GM21737 (cell line): ENCODE results near the gene KCTD3.

Experiments used
- ATAC-seq: cut with Tn5 transposase; IDR thresholded peaks from one replicate; pipeline ENCODE4 v1.9.1; 2021; ENCODE audit warnings: mild to moderate bottlenecking, moderate library complexity; ENCODE audit not compliant: unreplicated experiment

Gene KCTD3

DNA sequence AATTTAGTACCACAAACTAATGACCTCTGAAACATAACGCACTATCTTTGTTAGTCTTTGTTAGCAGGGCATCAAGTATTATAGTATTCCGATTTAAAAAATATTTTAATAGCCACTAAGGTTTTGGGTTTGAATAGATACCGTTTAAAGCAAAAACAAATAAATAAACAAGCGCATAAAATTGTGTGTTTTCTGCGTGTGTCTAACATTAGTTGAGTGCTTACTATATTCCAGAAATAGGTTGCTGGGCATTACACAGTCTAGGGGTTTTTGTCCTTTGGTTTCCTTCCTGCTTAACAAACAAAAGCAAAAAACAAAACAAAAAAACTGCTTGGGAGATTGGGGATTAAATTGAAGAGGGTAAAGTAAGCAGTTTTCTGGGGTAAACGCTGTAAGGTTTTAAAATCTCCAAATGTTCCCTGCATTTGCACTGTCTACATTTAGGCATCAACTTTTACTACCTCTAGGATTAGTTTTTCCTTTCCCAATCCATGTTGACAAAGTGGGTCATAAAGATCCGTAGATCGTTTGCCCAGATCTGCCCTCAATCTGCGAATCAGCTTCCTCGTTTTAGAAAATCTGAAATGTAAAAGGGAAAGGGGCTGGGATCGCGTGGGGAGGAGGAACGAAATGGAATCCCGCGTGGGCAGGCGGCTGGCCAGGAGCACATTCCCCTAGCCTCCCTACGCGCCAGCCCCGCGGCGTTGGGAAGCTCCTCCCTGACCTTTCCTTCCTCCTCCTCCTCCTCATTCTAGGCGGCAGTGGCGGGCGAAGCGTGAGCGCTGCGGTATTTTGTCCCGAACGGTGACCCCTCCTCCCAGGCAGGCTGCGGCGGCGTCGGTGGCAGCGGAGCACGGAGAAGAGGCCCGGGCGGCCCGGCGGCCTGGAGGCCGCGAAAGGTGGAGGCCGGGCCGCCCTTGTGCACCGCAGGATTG, at the start of gene KCTD3:
KCTD3 (plus strand) TSS at position 749 of the 935 bp plus-strand sequence. CDS start 382 bp downstream, outside the sequence.
- peak; percentile 58 for ATAC-seq

DNA sequence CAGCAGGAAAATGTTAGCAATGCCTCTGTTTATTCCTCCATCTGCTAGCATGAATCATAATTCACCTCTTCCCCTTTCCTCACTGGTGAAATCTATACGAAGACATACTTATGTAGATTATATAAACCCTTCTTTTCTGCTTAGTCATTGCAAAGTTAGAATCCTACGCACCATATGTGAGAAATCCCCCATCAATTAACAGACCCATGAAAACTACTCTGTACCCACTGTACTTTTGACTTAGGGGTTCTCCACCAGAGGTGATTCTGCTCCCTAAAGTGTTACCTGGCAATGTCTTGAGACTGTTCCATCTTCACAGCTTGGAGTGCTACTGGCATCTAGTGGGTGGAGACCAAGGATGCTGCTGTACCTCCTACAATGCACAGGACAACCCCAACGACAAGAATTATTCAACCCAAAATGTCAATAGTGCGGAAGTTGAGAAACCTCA, 49.6 kb upstream of the KCTD3 start:
- ATAC-seq = no peak

DNA sequence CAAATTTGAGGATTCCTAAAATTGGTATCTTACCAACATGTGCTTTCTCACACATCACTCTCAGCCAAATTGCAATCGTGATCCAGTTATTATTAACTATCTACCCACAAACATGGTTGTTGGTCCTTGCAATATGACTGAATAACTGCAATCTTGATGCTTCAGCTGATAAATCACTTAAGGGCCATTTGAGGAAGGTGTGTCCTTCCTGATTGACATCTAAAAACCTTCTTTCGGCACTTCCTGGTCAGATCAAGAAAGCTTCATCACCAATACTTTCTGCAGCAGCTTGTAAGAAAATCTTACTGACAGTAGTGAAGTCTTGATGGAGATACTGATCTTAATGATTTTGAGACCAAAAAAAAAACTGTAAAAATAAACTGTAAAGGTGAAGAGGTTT, 48.5 kb upstream of the KCTD3 start:
- no peak for ATAC-seq

DNA sequence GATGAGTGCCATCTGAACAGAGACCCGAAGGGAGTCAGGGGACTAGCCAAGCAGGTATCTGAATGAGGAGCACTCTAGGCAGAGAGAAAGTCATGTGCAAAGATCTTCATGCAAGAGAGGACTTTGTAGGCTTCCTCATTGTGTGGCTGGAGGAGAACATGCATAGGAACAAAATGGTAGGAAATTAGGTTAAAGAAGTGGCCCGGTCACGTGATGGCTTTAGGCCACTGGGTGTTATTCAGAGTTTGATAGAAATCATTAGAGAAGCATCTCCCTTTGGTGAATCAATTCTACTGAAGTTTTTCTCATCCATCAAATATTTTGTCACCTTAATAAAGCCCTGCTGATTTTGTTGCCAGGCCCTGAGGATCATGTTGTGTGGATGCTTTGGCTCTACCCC, 45.8 kb upstream of the KCTD3 start:
- ATAC-seq = no peak

DNA sequence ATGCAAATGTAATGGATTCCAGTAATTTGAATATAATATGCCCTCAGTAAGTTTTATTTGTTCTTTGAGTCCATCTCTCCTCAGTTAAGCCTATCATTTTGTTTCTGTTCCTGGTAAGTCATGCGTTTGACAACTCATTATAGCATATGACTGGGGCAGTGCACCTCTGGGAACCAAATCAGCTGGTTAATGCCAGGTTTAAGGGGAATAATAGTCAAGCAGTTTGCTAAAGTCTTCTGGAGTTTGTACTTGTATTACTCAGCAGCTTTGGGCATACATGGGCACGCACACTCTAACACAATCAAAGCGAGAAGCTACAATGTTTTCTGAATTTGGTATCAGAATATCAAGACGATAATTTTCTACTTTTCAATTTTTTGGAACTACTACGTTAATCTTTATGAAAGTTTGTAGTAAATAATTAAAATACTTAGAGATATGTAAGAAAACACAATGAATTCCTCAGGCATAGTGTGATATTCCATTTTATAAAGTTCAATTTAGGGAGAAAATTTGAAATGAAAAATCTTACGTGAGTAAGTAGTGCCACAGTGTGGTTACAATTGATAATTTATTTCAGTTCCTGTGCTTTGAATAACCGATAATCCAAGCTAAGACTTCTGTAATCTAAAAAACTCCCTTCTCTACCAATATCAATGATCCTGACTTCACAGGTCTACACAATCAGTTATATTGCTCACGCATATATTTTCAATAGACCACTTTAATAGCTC, 43.8 kb upstream of the KCTD3 start:
- no peak for ATAC-seq

DNA sequence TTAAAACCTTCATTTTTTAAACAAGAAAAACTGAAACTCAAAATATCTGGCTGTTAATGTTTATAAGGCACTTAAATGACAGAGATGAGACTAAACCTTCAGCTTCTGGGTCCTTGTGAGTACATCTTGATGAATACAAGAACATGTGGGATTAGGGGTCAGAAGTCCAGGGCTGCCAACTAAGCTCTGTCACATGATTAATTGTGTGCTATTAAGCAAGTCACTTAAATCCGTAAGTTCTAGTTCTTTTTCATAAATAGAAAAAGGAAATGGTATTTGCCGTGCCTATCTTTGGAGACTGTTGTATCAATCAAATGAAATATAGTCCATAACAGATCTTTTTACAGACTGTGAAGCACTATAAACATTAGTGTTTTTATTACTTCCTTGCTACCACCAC, 43.2 kb upstream of the KCTD3 start:
- no peak for ATAC-seq

DNA sequence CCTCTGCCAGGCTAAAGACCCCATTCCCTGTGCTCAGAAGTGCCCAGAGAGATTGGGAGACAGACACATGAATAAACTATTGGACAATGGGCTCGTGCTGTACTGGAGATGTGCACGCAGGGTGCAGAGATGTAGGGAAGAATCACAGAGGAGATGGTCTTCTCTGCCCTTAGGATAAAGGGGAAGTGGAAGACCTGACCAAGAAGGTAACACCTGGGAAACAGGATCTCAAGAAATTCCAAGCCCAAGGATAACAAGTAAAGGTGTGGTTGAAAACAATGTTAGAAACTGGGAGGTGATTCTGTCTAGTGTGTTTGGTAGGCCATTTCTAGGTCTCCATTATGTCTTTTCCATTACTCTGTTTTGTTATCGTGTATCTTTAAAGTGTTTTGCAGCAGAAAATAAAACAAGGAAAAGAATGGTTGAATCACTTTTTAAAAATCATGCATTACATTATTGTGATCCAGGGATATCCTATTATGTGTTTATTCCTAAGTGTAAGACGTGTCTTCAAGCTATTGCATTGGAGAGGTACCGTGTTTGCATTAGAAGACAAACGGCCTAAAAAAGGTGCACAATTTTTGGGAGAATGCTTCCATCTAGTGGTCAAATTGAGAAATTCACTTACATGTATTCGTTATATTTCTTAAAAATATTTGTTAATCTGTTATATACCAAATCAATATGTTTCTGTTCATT, 40.8 kb upstream of the KCTD3 start:
- no peak for ATAC-seq

DNA sequence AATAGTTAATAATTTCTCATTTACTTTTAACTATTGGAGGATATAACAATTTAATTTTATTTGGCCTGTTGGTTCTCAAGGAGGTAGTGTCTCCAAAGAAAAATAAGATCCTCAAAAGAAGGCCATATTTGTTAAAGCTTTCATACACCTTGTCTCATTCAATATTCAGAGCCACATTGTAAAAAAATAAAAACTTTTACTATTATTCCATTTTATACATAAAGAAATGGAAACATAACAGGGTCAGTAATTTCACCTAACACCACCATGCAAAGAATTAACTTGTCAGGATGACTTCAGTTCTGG, 40.3 kb upstream of the KCTD3 start:
- no peak for ATAC-seq

DNA sequence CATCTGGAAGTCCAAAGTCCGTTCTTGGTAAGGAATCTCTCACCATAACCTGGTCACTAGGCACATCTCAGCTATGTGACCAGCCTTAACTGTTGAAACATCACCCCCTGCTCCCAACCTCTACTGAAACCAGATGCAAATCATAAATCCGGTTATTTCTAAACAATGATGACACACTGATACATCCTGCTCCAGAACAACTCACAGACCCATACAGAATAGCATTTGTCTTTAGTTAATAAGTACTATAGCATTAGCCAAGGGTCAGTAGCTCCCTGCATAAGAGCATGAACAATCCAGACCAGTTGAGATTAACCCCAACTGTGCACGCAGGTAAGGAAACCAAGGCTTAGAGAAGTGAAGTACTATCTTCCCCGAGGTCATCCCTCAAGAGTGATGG, 38.0 kb upstream of the KCTD3 start:
- no peak for ATAC-seq

DNA sequence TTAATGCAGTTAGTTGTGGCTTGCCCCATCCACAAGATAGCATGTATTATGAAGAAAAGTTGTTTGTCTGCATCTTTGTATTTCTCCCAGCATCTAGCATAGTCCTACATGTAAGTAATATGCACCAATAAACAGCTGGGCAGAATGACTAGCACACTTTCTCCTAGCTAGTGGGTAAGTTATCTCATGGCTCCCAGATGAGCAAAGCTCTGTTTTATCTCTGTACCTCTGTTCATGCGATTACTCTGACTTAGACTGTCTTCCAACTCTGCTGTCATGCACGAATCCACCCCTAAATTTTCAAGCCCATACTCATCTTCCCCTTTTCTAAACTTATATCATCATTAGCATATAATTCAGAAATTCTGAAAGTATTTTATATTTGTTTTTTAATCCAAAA, 37.5 kb upstream of the KCTD3 start:
- no peak for ATAC-seq

DNA sequence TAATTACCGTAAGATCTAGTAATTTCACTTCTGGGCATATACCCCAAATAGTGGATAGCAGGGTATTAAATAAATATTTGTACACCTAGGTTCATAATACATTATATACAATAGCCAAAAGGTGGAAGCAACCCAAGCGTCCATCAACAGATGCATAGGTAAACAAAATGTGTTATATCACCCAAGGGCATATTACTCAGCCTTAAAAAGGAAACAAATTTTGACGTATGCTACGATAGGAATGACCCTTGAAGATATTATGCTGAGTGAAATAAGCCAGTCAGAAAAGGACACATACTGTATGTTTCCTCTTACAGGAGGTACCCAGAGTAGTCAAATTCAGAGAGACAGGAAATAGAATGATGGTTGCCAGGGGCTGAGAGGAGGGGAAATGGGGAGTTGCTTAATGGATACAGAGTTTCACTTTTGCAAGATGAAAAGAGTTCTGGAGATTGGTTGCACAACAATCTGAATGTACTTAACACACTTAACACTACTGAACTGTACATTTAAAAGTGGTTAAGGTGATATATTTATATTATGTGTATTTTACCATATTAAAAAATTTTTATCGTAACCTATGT, 36.6 kb upstream of the KCTD3 start:
- no peak for ATAC-seq

DNA sequence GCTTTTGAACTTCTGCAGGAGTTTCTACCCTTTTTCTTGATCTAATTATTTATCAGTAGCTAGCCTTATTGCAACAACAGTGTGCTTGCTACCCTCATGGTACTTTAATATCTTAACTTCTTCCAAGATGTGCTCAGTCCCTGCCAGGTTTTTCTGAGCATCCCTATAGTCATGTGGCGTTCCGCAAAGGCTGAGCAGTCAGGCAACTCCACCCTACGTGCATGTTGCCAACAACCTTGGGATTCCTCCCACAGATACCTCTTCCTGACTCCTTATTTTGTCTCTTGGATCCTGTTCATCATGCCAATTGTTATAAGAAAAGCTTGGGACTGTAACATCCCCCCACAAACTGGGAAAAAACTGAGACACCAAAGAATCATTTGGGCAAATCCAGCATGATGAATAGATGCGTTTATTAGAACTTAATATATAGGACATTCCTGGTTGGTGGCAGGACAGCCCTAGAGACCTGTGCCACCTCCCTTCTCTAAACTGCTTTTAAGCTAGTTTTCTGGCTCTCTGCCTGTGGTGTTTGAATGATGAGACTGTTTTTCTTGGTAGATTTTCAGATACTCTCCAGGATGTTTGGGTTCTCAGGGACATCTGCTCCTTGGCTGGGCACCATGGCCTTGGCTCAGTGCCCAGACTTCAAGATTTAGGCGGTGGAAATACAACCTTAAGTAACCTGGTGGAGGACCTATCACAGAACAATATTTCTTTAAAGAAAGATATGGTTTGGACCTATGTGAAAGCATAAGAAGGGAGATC, 27.1 kb upstream of the KCTD3 start:
- ATAC-seq = no peak

DNA sequence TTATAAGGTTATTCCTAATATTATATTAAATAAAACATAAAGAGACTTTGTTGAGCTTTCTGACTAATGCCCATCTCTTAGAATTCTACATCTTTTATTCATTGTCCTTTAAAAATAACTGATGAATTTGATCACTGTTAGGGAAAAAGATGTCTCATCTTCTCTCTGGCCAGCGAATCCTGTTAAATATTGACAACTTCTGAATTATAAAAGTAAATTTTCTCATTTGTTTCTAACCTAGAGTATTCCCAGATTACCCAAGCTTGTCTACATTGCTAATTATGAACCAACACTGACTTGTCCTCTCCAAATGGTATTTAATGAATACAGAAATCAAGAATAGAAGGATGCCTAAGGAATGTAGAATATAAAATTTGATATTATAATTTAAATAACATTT, 24.8 kb upstream of the KCTD3 start:
- no peak for ATAC-seq

DNA sequence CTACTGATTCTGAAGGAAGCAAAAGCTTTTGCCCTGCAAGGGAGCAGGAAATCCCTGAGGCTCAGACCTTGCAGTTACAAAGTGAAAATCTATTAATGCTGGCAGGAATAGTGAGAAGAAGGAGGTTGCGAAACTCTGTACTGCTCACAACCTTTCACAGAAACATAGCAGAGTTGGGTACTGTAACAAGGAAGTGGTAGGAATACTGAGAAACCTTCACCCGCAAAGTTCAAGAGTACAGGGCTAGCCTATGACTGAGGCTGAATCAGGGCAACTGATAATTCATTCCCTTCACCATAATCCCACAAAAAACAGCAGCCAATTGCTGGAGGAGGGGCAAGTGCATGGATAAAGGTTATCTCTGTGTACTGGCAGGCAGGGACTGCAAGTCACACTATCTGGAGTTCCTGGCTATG, 23.9 kb upstream of the KCTD3 start:
- peak; percentile 98 for ATAC-seq

DNA sequence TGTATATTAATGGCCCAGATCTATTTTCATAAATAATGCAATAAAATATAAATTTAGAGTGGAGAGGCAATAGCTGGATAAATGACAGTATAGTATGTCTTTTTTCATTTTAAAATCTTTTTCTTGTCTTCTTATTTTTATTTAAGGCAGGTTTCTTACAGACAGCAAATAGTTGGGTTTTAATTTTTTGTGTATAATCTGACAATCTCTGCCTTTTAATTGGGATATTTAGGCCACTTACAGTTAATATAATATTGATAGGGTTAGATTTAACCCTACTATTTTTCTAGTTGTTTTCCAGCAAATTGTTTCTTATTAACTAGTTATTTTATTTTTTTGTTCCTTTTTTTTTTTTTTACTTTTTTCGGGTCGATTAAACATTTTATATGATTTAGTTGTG, 23.3 kb upstream of the KCTD3 start:
- ATAC-seq = no peak

DNA sequence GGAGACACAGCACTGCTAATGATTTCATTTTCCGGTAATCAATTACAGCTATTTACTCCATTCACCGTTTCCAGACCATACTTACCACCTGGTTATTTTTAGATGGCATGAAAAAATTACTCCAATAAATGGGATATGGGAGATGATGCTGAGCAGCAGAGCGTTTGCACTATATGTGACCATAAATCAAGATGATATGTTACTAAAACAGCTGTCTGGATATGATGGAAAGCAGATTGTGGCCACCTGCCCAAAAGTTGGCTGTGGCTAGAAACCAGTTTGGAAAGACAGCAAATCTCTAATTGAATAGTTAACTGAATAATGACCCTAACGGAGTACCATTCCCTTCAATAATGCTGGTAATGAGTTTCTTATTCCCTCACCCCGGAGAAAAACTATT, 22.5 kb upstream of the KCTD3 start:
- no peak for ATAC-seq

DNA sequence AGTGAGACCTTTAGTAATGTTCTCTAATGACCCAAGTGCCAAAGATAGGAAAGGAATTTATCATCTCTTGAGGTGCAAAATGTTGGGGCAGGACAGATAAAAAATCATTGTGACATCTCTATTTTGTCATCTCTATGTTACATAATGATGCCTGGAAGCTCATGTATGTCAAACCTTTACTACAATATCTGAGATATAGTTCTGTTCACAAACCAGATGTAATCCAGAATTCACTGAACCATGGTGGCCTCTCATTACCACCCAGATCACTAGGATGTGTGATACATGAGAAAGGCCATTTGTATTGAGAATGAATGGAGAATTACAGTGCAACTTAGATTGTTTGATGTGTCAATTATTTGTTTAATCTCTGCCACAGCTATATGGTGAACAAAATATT, 22.0 kb upstream of the KCTD3 start:
- ATAC-seq = no peak

DNA sequence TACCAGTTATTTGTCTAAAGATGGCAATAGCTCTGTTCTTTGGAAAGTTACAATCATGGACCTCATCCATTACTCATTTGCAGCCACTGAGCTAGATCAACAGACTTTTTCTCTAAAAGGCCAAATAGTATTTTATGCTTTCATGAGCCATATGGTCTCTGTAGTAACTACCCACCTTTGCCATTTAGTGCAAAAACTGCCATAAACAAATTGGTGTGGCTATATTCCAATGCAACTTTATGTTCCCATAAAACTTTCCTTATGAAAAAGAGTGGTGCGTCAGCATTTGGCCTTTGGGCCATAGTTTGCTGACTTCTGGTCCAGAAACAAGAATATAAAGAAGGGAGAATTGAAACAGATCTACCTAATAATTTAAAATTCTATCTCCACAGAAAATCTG, 20.1 kb upstream of the KCTD3 start:
- no peak for ATAC-seq

DNA sequence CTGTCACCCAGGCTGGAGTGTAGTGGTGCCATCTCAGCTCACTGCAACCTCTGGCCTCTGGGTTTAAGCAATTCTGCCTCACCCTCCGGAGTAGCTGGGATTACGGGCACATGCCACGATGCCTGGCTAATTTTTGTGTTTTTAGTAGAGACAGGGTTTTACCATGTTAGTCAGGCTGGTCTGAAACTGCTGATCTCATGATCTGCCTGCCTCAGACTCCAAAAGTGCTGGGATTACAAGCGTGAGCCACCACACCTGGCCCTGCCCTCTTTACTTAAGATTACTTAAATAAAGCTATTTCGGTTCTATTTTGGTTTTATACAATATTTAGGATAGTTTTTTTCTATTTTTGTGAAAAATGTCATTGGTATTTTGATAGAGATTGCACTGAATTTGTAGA, 15.3 kb upstream of the KCTD3 start:
- no peak for ATAC-seq

DNA sequence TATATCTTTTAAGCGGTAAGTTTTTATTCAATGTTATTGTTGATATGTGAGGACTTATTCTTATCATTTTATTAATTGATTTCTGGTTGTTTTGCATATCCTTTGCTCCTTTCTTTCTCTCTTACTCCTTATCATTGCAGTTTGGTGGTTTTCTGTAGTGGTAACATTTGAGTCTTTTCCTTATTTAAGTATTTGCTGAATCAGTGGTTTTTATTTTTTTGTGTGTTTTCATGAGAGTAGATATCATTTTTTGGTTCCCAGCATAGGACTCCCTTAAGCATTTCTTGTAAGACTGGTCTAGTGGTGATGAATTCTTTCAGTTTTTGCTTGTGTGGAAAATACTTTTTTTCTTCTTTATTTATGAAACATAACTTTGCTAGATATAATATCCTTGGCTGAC, 12.2 kb upstream of the KCTD3 start:
- ATAC-seq = no peak

DNA sequence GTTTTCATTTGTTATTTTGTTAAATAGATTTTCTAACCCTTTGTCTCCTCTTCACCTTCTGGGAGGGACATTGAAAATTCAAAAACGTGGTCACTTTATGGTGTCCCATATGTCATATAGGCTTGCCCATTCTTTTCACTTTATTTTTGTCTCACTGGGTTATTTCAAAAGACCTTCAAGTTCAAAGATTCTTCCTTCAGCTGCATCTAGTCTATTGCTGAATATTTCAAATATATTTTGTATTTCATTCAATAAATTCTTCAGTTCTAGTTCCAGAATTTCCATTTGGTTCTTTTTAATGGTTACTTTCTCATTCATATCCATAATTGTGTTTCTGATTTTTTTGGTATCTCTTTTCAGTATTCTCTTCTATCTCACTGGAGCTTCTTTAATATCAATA, 11.6 kb upstream of the KCTD3 start:
- no peak for ATAC-seq
